ENCODE measurements around the gene CIDEA.
"Not testable (repeated sequence)": the region's sequence is repeated elsewhere in the genome, so short reads cannot be mapped to it uniquely, and the experiment has no call there.

GRCh38 chr18:12208296-12209153, 45.6 kb upstream of the CIDEA start:
- TF ChIP-seq CTCF, POLR2A (IDR thresholded peaks at IDR 0.05): not testable (repeated sequence)

All from uterus (tissue), 2 donors.